ENCODE measurements around the gene ACE2.

ACE2 gene

DNA sequence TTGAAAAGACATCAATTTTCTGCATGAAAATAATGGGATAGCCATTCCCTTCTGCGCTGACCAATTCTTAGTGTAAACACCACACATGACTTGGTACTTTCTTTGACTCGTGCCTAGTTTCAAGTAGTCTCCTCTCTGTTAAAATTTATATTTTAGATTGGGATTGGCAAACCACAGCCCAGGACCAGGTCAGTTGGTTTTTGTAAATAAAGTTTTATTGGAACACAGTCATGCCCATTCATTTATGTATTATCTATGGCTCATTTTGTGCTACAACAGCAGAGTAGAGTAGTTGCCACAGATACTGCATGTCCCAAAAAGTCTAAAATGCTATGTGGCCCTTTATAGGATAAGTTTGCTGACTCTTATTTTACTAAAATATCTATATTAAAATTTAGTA is 53.4 kb downstream of the ACE2 start:
- TF ChIP-seq TAF1 (IDR thresholded peaks at IDR 0.05; ENCODE audit: borderline replicate concordance, insufficient read depth, low read length) (no peak), FOXP2 (optimal IDR thresholded peaks at IDR 0.05; ENCODE audit: borderline replicate concordance, extremely low read depth, extremely low read length, insufficient read depth) (no peak), SIN3A (IDR thresholded peaks at IDR 0.05; ENCODE audit: borderline replicate concordance, insufficient read depth, low read length) (no peak), POLR2AphosphoS5 (IDR thresholded peaks at IDR 0.05; ENCODE audit: low read depth, low read length) (no peak)
- TF ChIP-seq, protein P1, sequence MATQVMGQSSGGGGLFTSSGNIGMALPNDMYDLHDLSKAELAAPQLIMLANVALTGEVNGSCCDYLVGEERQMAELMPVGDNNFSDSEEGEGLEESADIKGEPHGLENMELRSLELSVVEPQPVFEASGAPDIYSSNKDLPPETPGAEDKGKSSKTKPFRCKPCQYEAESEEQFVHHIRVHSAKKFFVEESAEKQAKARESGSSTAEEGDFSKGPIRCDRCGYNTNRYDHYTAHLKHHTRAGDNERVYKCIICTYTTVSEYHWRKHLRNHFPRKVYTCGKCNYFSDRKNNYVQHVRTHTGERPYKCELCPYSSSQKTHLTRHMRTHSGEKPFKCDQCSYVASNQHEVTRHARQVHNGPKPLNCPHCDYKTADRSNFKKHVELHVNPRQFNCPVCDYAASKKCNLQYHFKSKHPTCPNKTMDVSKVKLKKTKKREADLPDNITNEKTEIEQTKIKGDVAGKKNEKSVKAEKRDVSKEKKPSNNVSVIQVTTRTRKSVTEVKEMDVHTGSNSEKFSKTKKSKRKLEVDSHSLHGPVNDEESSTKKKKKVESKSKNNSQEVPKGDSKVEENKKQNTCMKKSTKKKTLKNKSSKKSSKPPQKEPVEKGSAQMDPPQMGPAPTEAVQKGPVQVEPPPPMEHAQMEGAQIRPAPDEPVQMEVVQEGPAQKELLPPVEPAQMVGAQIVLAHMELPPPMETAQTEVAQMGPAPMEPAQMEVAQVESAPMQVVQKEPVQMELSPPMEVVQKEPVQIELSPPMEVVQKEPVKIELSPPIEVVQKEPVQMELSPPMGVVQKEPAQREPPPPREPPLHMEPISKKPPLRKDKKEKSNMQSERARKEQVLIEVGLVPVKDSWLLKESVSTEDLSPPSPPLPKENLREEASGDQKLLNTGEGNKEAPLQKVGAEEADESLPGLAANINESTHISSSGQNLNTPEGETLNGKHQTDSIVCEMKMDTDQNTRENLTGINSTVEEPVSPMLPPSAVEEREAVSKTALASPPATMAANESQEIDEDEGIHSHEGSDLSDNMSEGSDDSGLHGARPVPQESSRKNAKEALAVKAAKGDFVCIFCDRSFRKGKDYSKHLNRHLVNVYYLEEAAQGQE (IDR thresholded peaks at IDR 0.05; ENCODE audit: insufficient read depth in 1 of 2, low read depth in 2 of 2, low read length in 2 of 2), result no peak

DNA sequence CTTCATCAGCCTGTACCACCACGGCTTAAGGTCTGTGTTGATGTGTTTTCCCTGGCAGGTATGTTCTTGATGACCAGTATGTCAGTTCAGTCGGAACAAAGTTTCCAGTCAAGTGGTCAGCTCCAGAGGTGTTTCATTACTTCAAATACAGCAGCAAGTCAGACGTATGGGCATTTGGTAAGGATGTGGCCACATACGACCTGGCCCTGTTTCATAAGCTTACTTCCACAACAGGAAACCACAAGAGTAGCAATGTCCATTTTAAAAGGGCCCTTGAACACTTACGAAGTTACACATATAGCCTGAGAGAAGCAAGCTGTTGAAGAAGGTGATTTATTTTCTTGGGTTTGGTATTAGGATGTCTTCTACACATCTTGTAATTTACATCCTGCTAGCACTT is 54.0 kb downstream of the ACE2 start:
- TF ChIP-seq POLR2AphosphoS5 (IDR thresholded peaks at IDR 0.05; ENCODE audit: low read depth, low read length), result no peak
- no peak for TF ChIP-seq TAF1 (IDR thresholded peaks at IDR 0.05; ENCODE audit: borderline replicate concordance, insufficient read depth, low read length)
- no peak for TF ChIP-seq SIN3A (IDR thresholded peaks at IDR 0.05; ENCODE audit: borderline replicate concordance, insufficient read depth, low read length)
- no peak for TF ChIP-seq FOXP2 (optimal IDR thresholded peaks at IDR 0.05; ENCODE audit: borderline replicate concordance, extremely low read depth, extremely low read length, insufficient read depth)
- TF ChIP-seq, protein P1 (IDR thresholded peaks at IDR 0.05; ENCODE audit: insufficient read depth in 1 of 2, low read depth in 2 of 2, low read length in 2 of 2), result no peak

DNA sequence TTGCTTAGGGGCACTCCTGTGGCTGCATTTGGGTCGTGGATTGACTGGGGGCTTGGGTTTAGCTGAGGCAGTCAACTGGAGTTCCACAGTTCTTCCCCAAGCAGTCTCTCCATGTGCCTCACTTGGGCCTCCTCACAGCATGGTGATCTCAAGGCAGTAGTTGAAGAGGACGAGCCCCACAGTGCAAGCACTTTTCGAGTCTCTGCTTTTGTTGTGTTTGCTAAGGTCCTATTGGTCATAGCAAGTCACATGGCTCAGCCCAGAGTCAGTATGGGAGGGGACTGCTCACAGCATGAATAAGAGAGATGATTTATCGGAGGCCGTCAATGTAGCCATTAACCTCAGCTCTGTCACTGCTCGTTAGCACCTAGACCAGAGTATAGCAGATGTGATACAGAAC is 70.4 kb downstream of the ACE2 start:
- TF ChIP-seq, protein P1 (IDR thresholded peaks at IDR 0.05; ENCODE audit: insufficient read depth in 1 of 2, low read depth in 2 of 2, low read length in 2 of 2), result no peak
- no peak for TF ChIP-seq TAF1 (IDR thresholded peaks at IDR 0.05; ENCODE audit: borderline replicate concordance, insufficient read depth, low read length)
- TF ChIP-seq SIN3A (IDR thresholded peaks at IDR 0.05; ENCODE audit: borderline replicate concordance, insufficient read depth, low read length), result no peak
- no peak for TF ChIP-seq FOXP2 (optimal IDR thresholded peaks at IDR 0.05; ENCODE audit: borderline replicate concordance, extremely low read depth, extremely low read length, insufficient read depth)
- no peak for TF ChIP-seq POLR2AphosphoS5 (IDR thresholded peaks at IDR 0.05; ENCODE audit: low read depth, low read length)

DNA sequence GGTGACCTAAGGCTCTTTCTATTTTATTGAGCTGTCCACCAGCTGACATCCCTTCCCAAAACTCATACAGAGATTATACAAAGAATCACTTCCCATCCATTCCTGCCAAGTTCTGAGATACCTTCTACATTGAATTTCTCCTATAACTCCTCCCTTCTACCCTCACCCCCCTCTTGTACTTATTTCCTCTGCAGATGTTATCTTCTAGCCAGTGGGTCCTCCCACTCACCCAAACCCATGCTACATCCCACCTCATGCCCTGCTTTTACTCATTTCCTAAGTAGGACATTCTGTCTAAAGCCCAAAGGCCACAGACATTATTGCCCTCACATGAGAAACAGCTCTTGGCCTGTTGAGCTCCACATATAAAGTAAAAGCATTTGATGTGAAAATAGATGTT is 71.6 kb downstream of the ACE2 start:
- TF ChIP-seq SIN3A (IDR thresholded peaks at IDR 0.05; ENCODE audit: borderline replicate concordance, insufficient read depth, low read length) (no peak), POLR2AphosphoS5 (IDR thresholded peaks at IDR 0.05; ENCODE audit: low read depth, low read length) (no peak), FOXP2 (optimal IDR thresholded peaks at IDR 0.05; ENCODE audit: borderline replicate concordance, extremely low read depth, extremely low read length, insufficient read depth) (no peak), TAF1 (IDR thresholded peaks at IDR 0.05; ENCODE audit: borderline replicate concordance, insufficient read depth, low read length) (no peak)
- TF ChIP-seq, protein P1 (IDR thresholded peaks at IDR 0.05; ENCODE audit: insufficient read depth in 1 of 2, low read depth in 2 of 2, low read length in 2 of 2), result no peak
